HCT116 (cell line): ENCODE measurements around the gene RTKN2. TPM values are rescaled to one million over a fixed set of nuclear protein-coding genes. Genes with fewer than 3 reads are reported as not detected.

Experiments used
- ATAC-seq: fragments of 200-7000 bp; cut with Tn5 transposase; 2 replicates; pipeline ENCODE4 v1.9.1; 2020; ENCODE audit warnings: mild to moderate bottlenecking, moderate library complexity
- BruUV-seq: library from RNA; stranded (reverse); fragments of 400-500 nt; replicated peaks from 2 replicates; lab custom pipeline; 2021; lab: Mats Ljungman, UMichigan
- CTCF ChIA-PET: fragments of 300-600 bp; sonication (Branson Sonifier 250); formaldehyde crosslinking; loops from one replicate; lab custom pipeline; 2021; ENCODE audit warnings: antibody characterized with exemption; lab: Charles Lee
- POLR2A ChIA-PET: fragments of 300-600, 350-600 bp; sonication (Branson Sonifier 250); formaldehyde crosslinking; loops from one replicate; lab custom pipeline; 2021; ENCODE audit warnings: antibody characterized with exemption; lab: Charles Lee
- RAD21 ChIA-PET, 2 experiments: fragments of 300-600 bp; sonication (Branson Sonifier 250); formaldehyde crosslinking; loops; one replicate each; lab custom pipeline; 2023; ENCODE audit warnings: low total read pairs in 2 of 2; ENCODE audit not compliant: uncharacterized antibody in 2 of 2, unreplicated experiment in 2 of 2, low non-redundant PET in 1 of 2; lab: Charles Lee
- DNase-seq: peaks from one replicate; pipeline ENCODE4 v3.0.0-alpha.2; 2010; ENCODE audit warnings: low read depth, low spot score
- H2AFZ ChIP-seq: fragments of 200-600 bp; shearing (Covaris generic), sonication (generic); 2 replicates; pipeline ENCODE4 v1.6.1; 2017; ENCODE audit warnings: low read depth, mixed run types, mixed read lengths, antibody characterized with exemption, low read length; ENCODE audit not compliant: poor library complexity, severe bottlenecking
- H3K27ac ChIP-seq: 2 replicates; pipeline ENCODE4 v1.5.1; 2012; ENCODE audit warnings: low read depth, low read length
- H3K27me3 ChIP-seq: fragments of 200-600 bp; sonication (generic); 2 replicates; pipeline ENCODE4 v1.6.1; 2016; ENCODE audit warnings: mixed run types, low read length, mixed read lengths; ENCODE audit not compliant: insufficient read depth
- H3K36me3 ChIP-seq, 2 experiments: fragments of 200-500 bp in 1 of 2; fragments of 200-600 bp in 1 of 2; sonication (Bioruptor generic) in 1 of 2; sonication (generic) in 1 of 2; 2 replicates each; pipeline versions ENCODE4 v1.5.1 to v1.6.1; 2014 to 2016; ENCODE audit warnings: low read length in 2 of 2, inconsistent platforms in 1 of 2, mixed read lengths in 1 of 2, mixed run types in 1 of 2; ENCODE audit not compliant: insufficient read depth in 2 of 2, control insufficient read depth in 1 of 2
- H3K4me1 ChIP-seq, 2 experiments: fragments of 200-600 bp in 1 of 2; sonication (generic) in 1 of 2; 2 replicates each; pipeline versions ENCODE4 v1.5.1 to v1.6.1; 2012 to 2017; ENCODE audit warnings: low read length in 2 of 2, inconsistent platforms in 1 of 2, mild to moderate bottlenecking in 1 of 2, mixed read lengths in 1 of 2, mixed run types in 1 of 2, moderate library complexity in 1 of 2; ENCODE audit not compliant: insufficient read depth in 2 of 2, control insufficient read depth in 1 of 2
- H3K4me2 ChIP-seq: fragments of 200-600 bp; sonication (generic); 2 replicates; pipeline ENCODE4 v1.6.1; 2017; ENCODE audit warnings: mixed run types, low read length, mixed read lengths
- H3K4me3 ChIP-seq, 2 experiments: fragments of 200-600 bp in 1 of 2; sonication (generic) in 1 of 2; replicated peaks in 1 of 2; 2 replicates each; pipeline ENCODE4 v1.5.1; 2011 to 2016; ENCODE audit warnings: low read length in 2 of 2, control low read depth in 1 of 2, low read depth in 1 of 2, mild to moderate bottlenecking in 1 of 2, mixed read lengths in 1 of 2, mixed run types in 1 of 2
- H3K79me2 ChIP-seq: fragments of 200-600 bp; sonication (generic); 2 replicates; pipeline ENCODE4 v1.6.1; 2017; ENCODE audit warnings: mild to moderate bottlenecking, mixed run types, low read length, moderate library complexity, mixed read lengths; ENCODE audit not compliant: insufficient read depth
- H3K9ac ChIP-seq: fragments of 200-600 bp; sonication (generic); 2 replicates; pipeline ENCODE4 v1.6.1; 2016; ENCODE audit warnings: low read length, mixed read lengths
- H3K9me2 ChIP-seq: fragments of 200-600 bp; sonication (generic), shearing (Covaris generic); 2 replicates; pipeline ENCODE4 v1.6.1; 2017; ENCODE audit warnings: mixed run types, mild to moderate bottlenecking, moderate library complexity; ENCODE audit not compliant: insufficient read depth
- H3K9me3 ChIP-seq, 2 experiments: fragments of 200-500 bp in 1 of 2; fragments of 200-600 bp in 1 of 2; sonication (Bioruptor generic) in 1 of 2; sonication (generic) in 1 of 2; 2 replicates each; pipeline ENCODE4 v1.6.1; 2014 to 2017; ENCODE audit warnings: low read length in 2 of 2, mixed read lengths in 2 of 2, inconsistent platforms in 1 of 2, low read depth in 1 of 2, mild to moderate bottlenecking in 1 of 2, mixed run types in 1 of 2, moderate library complexity in 1 of 2; ENCODE audit not compliant: control insufficient read depth in 1 of 2, insufficient read depth in 1 of 2
- H4K20me1 ChIP-seq: fragments of 200-600 bp; sonication (generic), shearing (Covaris generic); 2 replicates; pipeline ENCODE4 v1.6.1; 2017; ENCODE audit warnings: mixed run types, mild to moderate bottlenecking, moderate library complexity; ENCODE audit not compliant: insufficient read depth
- ATF3 ChIP-seq: IDR thresholded peaks from 2 replicates; pipeline ENCODE4 v1.6.1; 2012
- CEBPB ChIP-seq: IDR thresholded peaks from 2 replicates; pipeline ENCODE4 v1.6.1; 2012; ENCODE audit warnings: low read depth
- CTCF ChIP-seq, 3 experiments: fragments of 200-600 bp in 1 of 3; sonication (generic) in 1 of 3; IDR thresholded peaks in 2 of 3; conservative IDR thresholded peaks in 1 of 3; 2 replicates each; pipeline ENCODE4 v1.5.1; 2012 to 2017; ENCODE audit warnings: low read depth in 2 of 3, low read length in 2 of 3, antibody characterized with exemption in 1 of 3, borderline replicate concordance in 1 of 3, control low read depth in 1 of 3, mild to moderate bottlenecking in 1 of 3, mixed read lengths in 1 of 3, mixed run types in 1 of 3, moderate library complexity in 1 of 3; ENCODE audit not compliant: insufficient read depth in 1 of 3
- EZH2phosphoT487 ChIP-seq: fragments of 200-600 bp; IDR thresholded peaks from 2 replicates; pipeline ENCODE4 v1.6.1; 2018; ENCODE audit warnings: antibody characterized with exemption, borderline replicate concordance
- RAD21 ChIP-seq: IDR thresholded peaks from 2 replicates; pipeline ENCODE4 v1.6.1; 2012; ENCODE audit warnings: low read depth, mild to moderate bottlenecking
- SIN3A ChIP-seq: IDR thresholded peaks from 2 replicates; pipeline ENCODE4 v1.6.1; 2012; ENCODE audit warnings: low read depth
- SP1 ChIP-seq: IDR thresholded peaks from 2 replicates; pipeline ENCODE4 v1.6.1; 2012; ENCODE audit warnings: low read depth
- ZBTB33 ChIP-seq: IDR thresholded peaks from 2 replicates; pipeline ENCODE4 v1.6.1; 2011; ENCODE audit warnings: mild to moderate bottlenecking, low read length, moderate library complexity; ENCODE audit not compliant: insufficient replicate concordance; ENCODE audit errors: extremely low read depth
- intact Hi-C: fragments of 100-400 bp; cut with micrococcal nuclease; formaldehyde crosslinking; loops from 2 replicates; pipeline ENCODE4 v1.10.0; 2022
- total RNA-seq: library from RNA; stranded (reverse); gene quantifications from one replicate; pipeline ENCODE4 v1.2.1, GENCODE V29; 2021; ENCODE audit not compliant: unreplicated experiment

The RTKN2 gene
- total RNA-seq, 1 experiment from 2014 or later = 7.9 TPM

GRCh38 chr10:62154231-62154630, 114.4 kb downstream of the RTKN2 start:
- DNase-seq (no peak), ATAC-seq (no peak)
- H3K79me2 ChIP-seq = no peaks in the 10 kb centered on the region
- BruUV-seq = no TSS peak
- H3K27ac ChIP-seq = no peak overlapping the region
- CTCF ChIA-PET = no interaction called here
- H3K4me3 ChIP-seq = no peak overlapping the region
- no peaks in the 10 kb centered on the region for H3K9me2 ChIP-seq
- POLR2A ChIA-PET = no interaction called here
- no peaks in the 10 kb centered on the region for H3K36me3 ChIP-seq
- no peaks in the 10 kb centered on the region for H4K20me1 ChIP-seq
- H3K4me2 ChIP-seq = no peak overlapping the region
- H3K4me1 ChIP-seq = no peaks in the 10 kb centered on the region
- H3K27me3 ChIP-seq = no peaks in the 10 kb centered on the region
- H2AFZ ChIP-seq = no peak overlapping the region
- no peak overlapping the region for H3K9ac ChIP-seq
- no peaks in the 10 kb centered on the region for H3K9me3 ChIP-seq
- TF ChIP-seq EZH2phosphoT487 (no peak), SP1 (no peak), ATF3 (no peak), RAD21 (no peak)
- RAD21 ChIA-PET = no interaction called here
- intact Hi-C loops = no loop called here

DNA sequence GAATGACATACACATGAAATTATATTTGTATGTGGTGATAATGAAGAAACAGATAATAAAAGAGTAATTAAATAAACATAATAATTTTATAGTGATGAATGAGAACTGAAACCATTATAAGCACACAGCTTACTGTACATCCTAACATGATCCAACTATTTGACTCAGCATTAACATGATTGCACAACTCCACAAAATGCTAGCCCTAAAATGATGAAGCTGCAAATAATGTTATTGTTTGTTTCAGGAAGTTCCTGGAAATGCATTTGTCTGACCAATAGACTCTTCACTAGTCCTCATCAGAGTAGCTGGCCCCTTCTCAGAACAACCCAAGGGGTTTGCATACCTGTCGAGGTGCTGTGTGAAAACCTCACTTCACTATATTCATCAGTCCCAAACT, 115.5 kb downstream of the RTKN2 start:
- no peak overlapping the region for H3K9ac ChIP-seq
- no peak for ATAC-seq
- no peak overlapping the region for H3K4me3 ChIP-seq
- POLR2A ChIA-PET = no interaction called here
- no TSS peak for BruUV-seq
- H3K9me3 ChIP-seq = no peaks in the 10 kb centered on the region
- no peaks in the 10 kb centered on the region for H3K27me3 ChIP-seq
- H4K20me1 ChIP-seq = no peaks in the 10 kb centered on the region
- no peak overlapping the region for H2AFZ ChIP-seq
- intact Hi-C loops = no loop called here
- DNase-seq = no peak
- CTCF ChIA-PET = no interaction called here
- H3K36me3 ChIP-seq = no peaks in the 10 kb centered on the region
- TF ChIP-seq ZBTB33 (no peak), SIN3A (no peak), CEBPB (no peak), CTCF (IDR thresholded peaks at IDR 0.05 in 2 of 3, conservative IDR thresholded peaks at IDR 0.05 in 1 of 3; ENCODE audit: borderline replicate concordance in 1 of 3, insufficient read depth in 1 of 3, low read depth in 2 of 3, low read length in 2 of 3) (no peak)
- RAD21 ChIA-PET = no interaction called here
- no peaks in the 10 kb centered on the region for H3K79me2 ChIP-seq
- H3K9me2 ChIP-seq = no peaks in the 10 kb centered on the region
- H3K4me2 ChIP-seq = no peak overlapping the region
- H3K27ac ChIP-seq = no peak overlapping the region
- H3K4me1 ChIP-seq = no peaks in the 10 kb centered on the region
